Heart right ventricle (tissue), 16 donors: ENCODE data around the gene OR6B1. TPM values are rescaled to one million over a fixed set of nuclear protein-coding genes. Genes with fewer than 3 reads are reported as not detected.

Experiments used
- ATAC-seq, 8 donors: fragments of 200-7000 bp; cut with Tn5 transposase; one replicate each; pipeline ENCODE4 v1.9.1; 2020; ENCODE audit warnings: mild to moderate bottlenecking in 8 of 8, moderate library complexity in 8 of 8, moderate number of reproducible peaks in 1 of 8
- DNase-seq, 2 donors: peaks; one replicate each; pipeline ENCODE4 v3.0.0-alpha.2; 2020
- H3K27ac ChIP-seq, 10 donors: fragments of 200-600 bp; sonication (generic) in 2 of 10; one replicate each; pipeline versions ENCODE4 v1.5.0 to v1.8.0; 2020 to 2022; ENCODE audit warnings: mild to moderate bottlenecking in 3 of 10
- H3K27me3 ChIP-seq, 7 donors: fragments of 200-600 bp; one replicate each; pipeline ENCODE4 v1.8.0; 2021 to 2022; ENCODE audit warnings: mild to moderate bottlenecking in 2 of 7
- H3K36me3 ChIP-seq, 9 donors: fragments of 200-600 bp; sonication (generic) in 1 of 9; one replicate each; pipeline versions ENCODE4 v1.5.0 to v1.8.0; 2020 to 2022; ENCODE audit warnings: mild to moderate bottlenecking in 2 of 9
- H3K4me1 ChIP-seq, 9 donors: fragments of 200-600 bp; sonication (generic) in 1 of 9; one replicate each; pipeline versions ENCODE4 v1.5.0 to v1.8.0; 2020 to 2022; ENCODE audit warnings: mild to moderate bottlenecking in 4 of 9
- H3K4me3 ChIP-seq, 10 donors: fragments of 200-600 bp; sonication (generic) in 2 of 10; one replicate each; pipeline versions ENCODE4 v1.5.0 to v1.8.0; 2020 to 2022; ENCODE audit warnings: mild to moderate bottlenecking in 7 of 10, moderate library complexity in 2 of 10
- H3K9me3 ChIP-seq, 11 donors: fragments of 200-600 bp in 10 of 11; sonication (generic) in 2 of 11; one replicate each; pipeline versions ENCODE4 v1.5.0 to v1.8.0; 2013 to 2022; ENCODE audit warnings: mild to moderate bottlenecking in 2 of 11, control low read depth in 1 of 11, moderate library complexity in 1 of 11
- CTCF ChIP-seq, 9 donors: fragments of 200-600 bp; sonication (generic) in 2 of 9; IDR thresholded peaks; one replicate each; pipeline versions ENCODE4 v1.5.0 to v1.8.0; 2021 to 2022; ENCODE audit warnings: antibody characterized with exemption in 9 of 9, mild to moderate bottlenecking in 5 of 9, moderate library complexity in 1 of 9
- WGBS, 2 donors: extraction: QIAGEN DNeasy Blood & Tissue Kit; methylation state at CpG; one replicate each; pipeline ENCODE4 v1.1.7; 2013; ENCODE audit warnings: inconsistent platforms in 1 of 2; 5-methylcytosine and 5-hydroxymethylcytosine counted together
- intact Hi-C, 10 donors: fragments of 100-400 bp; cut with DNase I; formaldehyde crosslinking; loops; one replicate each; pipeline versions ENCODE4 v1.11.1 to v1.14.2; 2022
- polyA plus RNA-seq, 2 donors: library from polyadenylated mRNA; stranded (reverse); fragments of 200-250 nt; gene quantifications; one replicate each; pipeline ENCODE4 v1.2.3, GENCODE V29; 2013
- total RNA-seq, 10 donors: library from RNA; stranded (reverse); fragmentation: NEBNext Ultra II Directional in 3 of 10; extraction: Animal tissue kit (Norgen Biotek cat#: 25700) in 3 of 10; gene quantifications; one replicate each; pipeline versions ENCODE4 v1.2.1 to v1.2.4, GENCODE V29; 2021 to 2023
- donor health status: Arrhythmogenic right ventricular cardiomyopathy.
- donor health status: ischemic (EF 13 %, LVEDD 7.1; RV severe dilation, severe dysfunction).
- donor health status: healthy with polysubstance abuse.
- donor health status: DM: no; HTN: yes; CAD: no.
- donor health status: DM: no; HTN: no; CAD: no.
- donor health status: ischemic (EF 25% LVEDD 6.9; RV normal size, moderate dysfunction).
- donor health status: ischemic (EF 25% LVEDD 5.7; RV mildly dilated, moderate dysfunction).
- donor health status: healthy.
- donor health status: DM: yes; HTN: yes; CAD: no.
- donor health status: Ischemic cardiomyopathy.
- donor health status: ischemic (EF 35%, LVEDD 5.7; RV mildly dilated, moderate dysfunction).
- donor health status: nonischemic (EF 11% LVEDD 7.7; RV severe dilation, severe dysfunction).
- donor health status: DM: yes; HTN: yes; CAD: no.
- donor health status: PGD.
- donor health status: ischemic (EF 29% LVEDD 5.4; RV normal size, mild dysfunction).
- donor health status: nonischemic (EF 23%, LVEDD 6.1; RV moderate dilation, normal function).

Gene OR6B1
- total and polyA plus RNA-seq, 12 donors: not detected

GRCh38 chr7:144001543-144001942, 1.4 kb downstream of the OR6B1 start:
- ATAC-seq (no peak), DNase-seq (no peak)
- no peaks in the 10 kb centered on the region for H3K36me3 ChIP-seq
- no peak overlapping the region for H3K4me3 ChIP-seq
- no peaks in the 10 kb centered on the region for H3K9me3 ChIP-seq
- intact Hi-C loops: loop anchor here in 1 of 10 donors (10.0 kb wide), 1 partner anchor 47 kb away; the partner anchor contains the start of gene OR2F1
- WGBS, 2 donors: 74 to 81% methylated on average over 3 of the region's 3 CpGs
- no peaks in the 10 kb centered on the region for H3K4me1 ChIP-seq
- H3K27ac ChIP-seq: no peak overlapping the region
- no peak for TF ChIP-seq CTCF (IDR thresholded peaks at IDR 0.05)
- H3K27me3 ChIP-seq: no peaks in the 10 kb centered on the region

GRCh38 chr7:144004703-144005102, 4.6 kb downstream of the OR6B1 start:
- intact Hi-C loops: loop anchor here in 1 of 10 donors (10.0 kb wide), 1 partner anchor 50 kb away; the partner anchor contains the start of gene OR2F1
- TF ChIP-seq CTCF (IDR thresholded peaks at IDR 0.05): no peak
- no peaks in the 10 kb centered on the region for H3K4me1 ChIP-seq
- peaks cover 0 to 7% (median 0%) of the 10 kb centered on the region in 11 donors for H3K9me3 ChIP-seq
- DNase-seq (no peak), ATAC-seq (no peak)
- H3K27me3 ChIP-seq: no peaks in the 10 kb centered on the region
- 72 to 77% methylated on average over 5 of the region's 5 CpGs for WGBS, 2 donors
- H3K27ac ChIP-seq: no peak overlapping the region
- no peak overlapping the region for H3K4me3 ChIP-seq
- H3K36me3 ChIP-seq: no peaks in the 10 kb centered on the region

GRCh38 chr7:144006029-144006691, 6.0 kb downstream of the OR6B1 start:
- Histone ChIP-seq H3K27ac (no peak overlapping the region), H3K4me1 (no peaks in the 10 kb centered on the region), H3K9me3 (peaks cover 0 to 18% (median 0%) of the 10 kb centered on the region in 11 donors), H3K36me3 (no peaks in the 10 kb centered on the region), H3K27me3 (no peaks in the 10 kb centered on the region), H3K4me3 (no peak overlapping the region)
- no peak for TF ChIP-seq CTCF (IDR thresholded peaks at IDR 0.05)
- intact Hi-C loops: loop anchor here in 1 of 10 donors (10.0 kb wide), 1 partner anchor 51 kb away; the partner anchor contains the start of gene OR2F1
- WGBS, 2 donors: 28 to 70% methylated on average over 1 of the region's 1 CpG
- DNase-seq (no peak), ATAC-seq (no peak)

- TF ChIP-seq CTCF (IDR thresholded peaks at IDR 0.05): no peak
- WGBS, 2 donors: 96 to 100% methylated on average over 1 of the region's 1 CpG
- Histone ChIP-seq H3K4me3 (no peak overlapping the region), H3K4me1 (no peaks in the 10 kb centered on the region), H3K27ac (no peak overlapping the region), H3K27me3 (no peaks in the 10 kb centered on the region), H3K9me3 (peaks cover 0 to 18% (median 0%) of the 10 kb centered on the region in 11 donors), H3K36me3 (no peaks in the 10 kb centered on the region)
- no peak for DNase-seq
- ATAC-seq: no peak
- intact Hi-C loops: loop anchor here in 1 of 10 donors (10.0 kb wide), 1 partner anchor 52 kb away; the partner anchor contains the start of gene OR2F1
These were observed 6.5 kb downstream of the OR6B1 start for GRCh38 chr7:144006692-144007042.
